Naive thymus-derived CD4-positive, alpha-beta T cell (primary cell): ENCODE measurements around the gene CHN2. TPM values are rescaled to one million over a fixed set of nuclear protein-coding genes. Genes with fewer than 3 reads are reported as not detected.

Source experiments
- ATAC-seq: fragments of 150-1000 bp; cut with Tn5 transposase; 2 replicates; pipeline ENCODE4 v1.10.0; 2021; ENCODE audit warnings: mild to moderate bottlenecking, moderate library complexity
- CTCF ChIA-PET: fragments of 350-600 bp; sonication (Branson Sonifier 250); formaldehyde crosslinking; loops from one replicate; lab custom pipeline; 2021; ENCODE audit warnings: antibody characterized with exemption; lab: Charles Lee
- POLR2A ChIA-PET: fragments of 350-600 bp; sonication (Branson Sonifier 250); formaldehyde crosslinking; loops from one replicate; lab custom pipeline; 2021; ENCODE audit warnings: antibody characterized with exemption, inconsistent platforms; lab: Charles Lee
- DNase-seq, 9 donors: peaks; one replicate each; pipeline versions ENCODE4 v3.0.0 to v3.0.0-alpha.2; 2020 to 2022; ENCODE audit warnings: mixed read lengths in 1 of 9
- H3K27ac ChIP-seq: one replicate; pipeline ENCODE4 v1.7.0; 2013; ENCODE audit warnings: mild to moderate bottlenecking, low read depth, low read length, moderate library complexity
- H3K27me3 ChIP-seq, 2 donors: one replicate each; pipeline ENCODE4 v1.7.0; 2013; ENCODE audit warnings: low read length in 2 of 2, mild to moderate bottlenecking in 2 of 2, moderate library complexity in 2 of 2; ENCODE audit not compliant: control insufficient read depth in 2 of 2, insufficient read depth in 2 of 2
- H3K36me3 ChIP-seq, 3 experiments: 1 replicate in 2 of 3; 2 replicates in 1 of 3; pipeline ENCODE4 v1.7.0; 2013; ENCODE audit warnings: low read length in 3 of 3, mild to moderate bottlenecking in 3 of 3, moderate library complexity in 1 of 3; ENCODE audit not compliant: insufficient read depth in 3 of 3, control insufficient read depth in 2 of 3
- H3K4me1 ChIP-seq, 2 donors: one replicate each; pipeline ENCODE4 v1.7.0; 2013; ENCODE audit warnings: low read length in 2 of 2, mild to moderate bottlenecking in 2 of 2, moderate library complexity in 1 of 2; ENCODE audit not compliant: control insufficient read depth in 2 of 2, insufficient read depth in 2 of 2
- H3K4me3 ChIP-seq: 2 replicates; pipeline ENCODE4 v1.7.0; 2013; ENCODE audit warnings: mild to moderate bottlenecking, low read length
- H3K9me3 ChIP-seq, 3 experiments: 1 replicate in 2 of 3; 2 replicates in 1 of 3; pipeline ENCODE4 v1.7.0; 2013; ENCODE audit warnings: low read length in 3 of 3; ENCODE audit not compliant: control insufficient read depth in 2 of 3
- H3K27ac Mint-ChIP-seq, 9 donors: one replicate each; pipeline ENCODE4 v1.8.0; 2020 to 2022; ENCODE audit warnings: mixed read lengths in 9 of 9, mild to moderate bottlenecking in 8 of 9, moderate library complexity in 5 of 9, inconsistent platforms in 2 of 9
- H3K27me3 Mint-ChIP-seq, 5 donors: one replicate each; pipeline ENCODE4 v1.8.0; 2021 to 2022; ENCODE audit warnings: mixed read lengths in 5 of 5, mild to moderate bottlenecking in 1 of 5
- H3K36me3 Mint-ChIP-seq, 5 donors: one replicate each; pipeline ENCODE4 v1.8.0; 2020 to 2022; ENCODE audit warnings: mixed read lengths in 5 of 5, mild to moderate bottlenecking in 3 of 5, inconsistent platforms in 1 of 5
- H3K4me1 Mint-ChIP-seq, 7 donors: one replicate each; pipeline ENCODE4 v1.8.0; 2020 to 2022; ENCODE audit warnings: mixed read lengths in 7 of 7, mild to moderate bottlenecking in 3 of 7, inconsistent platforms in 1 of 7
- H3K4me3 Mint-ChIP-seq, 10 donors: one replicate each; pipeline ENCODE4 v1.8.0; 2020 to 2022; ENCODE audit warnings: mild to moderate bottlenecking in 10 of 10, mixed read lengths in 10 of 10, moderate library complexity in 6 of 10, inconsistent platforms in 2 of 10
- H3K9me3 Mint-ChIP-seq, 11 donors: one replicate each; pipeline ENCODE4 v1.8.0; 2020 to 2022; ENCODE audit warnings: mixed read lengths in 11 of 11, mild to moderate bottlenecking in 4 of 11, inconsistent platforms in 1 of 11, moderate library complexity in 1 of 11
- intact Hi-C, 2 donors: fragments of 100-400 bp; cut with micrococcal nuclease; formaldehyde crosslinking; loops; one replicate each; pipeline ENCODE4 v1.15.1; 2023
- polyA plus RNA-seq, 2 donors: library from polyadenylated mRNA; unstranded; fragments of 300-500 nt; fragmentation: Illumina TruSeq; gene quantifications; one replicate each; pipeline ENCODE4 v1.2.3, GENCODE V29; 2021
- total RNA-seq, 6 experiments: library from RNA in 5 of 6; stranded (reverse) in 5 of 6; gene quantifications; 1 replicate in 5 of 6; 2 replicates in 1 of 6; pipeline ENCODE4 v1.2.3 and lab custom pipeline; 2021 to 2026

CHN2 gene
- total and polyA plus RNA-seq, 7 experiments from 2014 or later: 0.34 to 28.1 (median 0.98) TPM

DNA sequence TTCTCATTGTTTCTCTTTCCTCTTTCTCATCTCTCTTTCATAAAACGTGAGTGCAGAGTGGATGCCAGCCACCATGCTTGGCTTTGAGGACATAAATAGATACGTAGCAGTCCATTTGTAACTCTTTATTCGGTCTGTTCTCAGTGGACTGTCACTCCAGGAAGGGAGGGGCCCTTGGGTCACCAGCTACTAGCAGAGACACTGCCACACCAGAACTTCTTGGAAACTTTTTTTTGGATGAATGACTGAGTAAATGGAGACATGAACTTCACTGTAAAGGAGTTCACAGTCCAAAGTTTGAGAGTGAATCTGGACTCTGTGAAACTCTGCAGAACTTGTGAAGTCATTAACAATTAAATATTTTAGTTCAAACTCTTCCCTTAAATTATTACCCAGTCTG is 20.2 kb downstream of the CHN2 start:
- ChIA-PET CTCF (no interaction called here), POLR2A (no interaction called here)
- H3K9me3 ChIP-seq: no peaks in the 10 kb centered on the region
- H3K27ac ChIP-seq: no peak overlapping the region
- no peak overlapping the region for H3K4me3 Mint-ChIP-seq
- DNase-seq: no peak
- H3K9me3 Mint-ChIP-seq: peaks cover 0 to 2% (median 0%) of the 10 kb centered on the region in 11 donors
- peaks cover 0 to 6% (median 4%) of the 10 kb centered on the region in 5 donors for H3K27me3 Mint-ChIP-seq
- H3K4me1 ChIP-seq: no peaks in the 10 kb centered on the region
- H3K27ac Mint-ChIP-seq: no peak overlapping the region
- H3K4me1 Mint-ChIP-seq: peaks cover 0 to 2% (median 0%) of the 10 kb centered on the region in 7 donors
- no peaks in the 10 kb centered on the region for H3K36me3 Mint-ChIP-seq
- H3K36me3 ChIP-seq: no peaks in the 10 kb centered on the region
- ATAC-seq: no peak
- intact Hi-C loops: no loop called here
- H3K4me3 ChIP-seq: no peak overlapping the region
- H3K27me3 ChIP-seq: no peaks in the 10 kb centered on the region

DNA sequence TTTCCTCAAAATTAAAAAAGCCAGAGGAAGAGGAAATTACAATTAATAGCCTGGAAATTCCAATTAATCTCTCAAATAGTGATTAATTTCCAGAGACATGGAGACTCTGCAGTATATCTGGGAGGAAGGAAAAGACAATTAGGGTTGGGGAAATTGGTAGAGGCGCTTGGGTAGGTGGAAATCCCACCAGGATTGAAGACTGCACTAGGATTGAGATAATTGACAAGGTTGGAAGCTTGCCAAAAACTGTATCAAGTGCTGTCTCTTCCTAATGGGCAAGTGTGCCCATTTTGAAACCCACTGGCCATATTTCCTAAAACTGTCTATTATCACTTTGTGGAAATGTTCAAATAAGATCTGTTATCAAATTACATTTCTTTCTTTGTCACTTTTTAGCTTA is 21.6 kb downstream of the CHN2 start:
- POLR2A ChIA-PET: no interaction called here
- intact Hi-C loops: no loop called here
- no peak overlapping the region for H3K27ac ChIP-seq

DNA sequence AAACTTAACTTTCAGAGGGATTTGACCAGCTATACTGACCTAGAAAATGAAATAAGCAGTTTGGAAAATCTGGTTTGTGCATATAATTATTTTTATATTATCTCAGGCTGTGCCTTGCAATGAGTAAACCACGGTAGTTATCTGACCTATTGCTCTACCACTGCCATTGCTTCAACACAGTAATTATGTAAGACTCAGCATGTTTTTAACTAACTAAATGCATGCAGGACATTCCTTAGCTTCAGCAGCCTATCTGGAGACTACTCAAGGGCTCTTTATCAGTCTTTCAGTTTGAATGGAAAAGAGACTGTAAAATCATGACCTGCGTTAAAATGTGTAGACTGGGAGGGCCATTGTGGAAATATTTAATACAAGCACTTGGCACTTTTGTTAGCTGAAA is 22.5 kb downstream of the CHN2 start:
- no peak for ATAC-seq
- CTCF ChIA-PET: no interaction called here
- Histone ChIP-seq H3K27me3 (no peaks in the 10 kb centered on the region), H3K4me3 (no peak overlapping the region), H3K36me3 (no peaks in the 10 kb centered on the region), H3K4me1 (no peaks in the 10 kb centered on the region), H3K27ac (no peak overlapping the region), H3K9me3 (no peaks in the 10 kb centered on the region)
- Mint-ChIP-seq H3K9me3 (peaks cover 0 to 12% (median 0%) of the 10 kb centered on the region in 11 donors), H3K4me1 (no peaks in the 10 kb centered on the region), H3K36me3 (no peaks in the 10 kb centered on the region), H3K4me3 (no peak overlapping the region), H3K27ac (no peak overlapping the region), H3K27me3 (peaks cover 0 to 6% (median 3%) of the 10 kb centered on the region in 5 donors)
- intact Hi-C loops: no loop called here
- DNase-seq: no peak
- POLR2A ChIA-PET: no interaction called here

More for the DNA sequence above, 21.6 kb downstream of the CHN2 start:
- no peaks in the 10 kb centered on the region for H3K36me3 ChIP-seq
- H3K36me3 Mint-ChIP-seq: no peaks in the 10 kb centered on the region
- H3K4me3 Mint-ChIP-seq: no peak overlapping the region
- no peak for ATAC-seq
- peaks cover 0 to 6% (median 3%) of the 10 kb centered on the region in 5 donors for H3K27me3 Mint-ChIP-seq
- peaks cover 0 to 4% (median 0%) of the 10 kb centered on the region in 11 donors for H3K9me3 Mint-ChIP-seq
- no peak overlapping the region for H3K4me3 ChIP-seq
- CTCF ChIA-PET: no interaction called here
- H3K27ac Mint-ChIP-seq: no peak overlapping the region
- DNase-seq: no peak
- peaks cover 0 to 2% (median 0%) of the 10 kb centered on the region in 7 donors for H3K4me1 Mint-ChIP-seq
- H3K9me3 ChIP-seq: no peaks in the 10 kb centered on the region
- H3K4me1 ChIP-seq: no peaks in the 10 kb centered on the region
- H3K27me3 ChIP-seq: no peaks in the 10 kb centered on the region

DNA sequence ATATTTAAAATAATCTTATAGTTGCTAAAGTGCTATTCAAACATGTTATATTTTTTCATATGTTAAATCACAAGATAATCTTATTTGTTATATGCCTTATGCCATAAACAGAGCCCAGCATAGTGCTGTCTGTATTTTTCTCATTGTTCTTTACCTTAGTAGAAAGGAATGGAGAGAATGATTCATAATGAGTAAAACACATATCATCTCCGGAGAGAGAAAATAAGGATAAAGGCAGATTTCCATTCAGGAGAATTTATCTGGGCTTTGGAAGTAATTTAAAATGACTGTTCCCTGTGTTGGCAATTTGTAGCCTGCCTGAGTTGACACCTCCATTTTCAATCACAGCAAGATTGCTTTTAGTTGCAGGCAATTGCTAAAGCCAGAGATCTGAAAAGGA is 30.2 kb downstream of the CHN2 start:
- Mint-ChIP-seq H3K36me3 (no peaks in the 10 kb centered on the region), H3K27me3 (peaks cover 0 to 5% (median 0%) of the 10 kb centered on the region in 5 donors), H3K9me3 (peaks cover 0 to 12% (median 0%) of the 10 kb centered on the region in 11 donors), H3K4me1 (no peaks in the 10 kb centered on the region), H3K27ac (no peak overlapping the region), H3K4me3 (no peak overlapping the region)
- ChIA-PET POLR2A (no interaction called here), CTCF (no interaction called here)
- Histone ChIP-seq H3K4me1 (no peaks in the 10 kb centered on the region), H3K4me3 (no peak overlapping the region), H3K36me3 (no peaks in the 10 kb centered on the region), H3K27ac (no peak overlapping the region), H3K27me3 (no peaks in the 10 kb centered on the region), H3K9me3 (no peaks in the 10 kb centered on the region)
- intact Hi-C loops: no loop called here
- DNase-seq (no peak), ATAC-seq (no peak)

DNA sequence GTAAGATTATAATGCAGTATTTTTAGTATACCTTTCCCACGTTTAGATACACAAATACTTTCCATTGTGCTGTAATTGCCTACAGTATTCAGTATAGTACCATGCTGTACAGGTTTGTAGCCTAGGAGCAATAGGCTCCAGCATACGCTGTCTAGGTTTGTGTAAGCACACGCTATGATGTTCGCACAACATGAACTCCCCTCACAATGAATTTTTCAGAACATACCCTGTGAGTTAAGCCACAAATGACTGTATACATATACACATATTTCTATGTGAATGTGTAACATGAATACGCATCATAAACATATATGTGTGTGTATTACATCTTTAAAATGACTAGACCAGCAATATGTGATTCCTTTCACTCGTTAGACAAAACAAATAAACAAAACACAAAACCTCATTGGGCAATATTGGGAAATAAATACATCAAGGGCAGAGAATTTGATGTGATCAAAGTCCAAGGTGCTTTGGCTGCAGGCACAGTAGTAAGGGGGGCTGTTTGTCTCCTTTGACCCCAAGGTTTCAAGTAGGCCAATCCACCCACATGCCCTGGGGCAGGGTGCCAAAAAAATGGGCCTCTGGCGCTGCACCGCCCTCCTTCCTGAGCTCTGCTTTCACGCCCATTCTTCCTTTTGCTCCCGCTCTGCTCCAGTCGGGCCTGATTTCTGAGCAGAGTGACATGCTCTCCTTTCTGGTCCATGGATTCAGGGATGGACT is 33.9 kb downstream of the CHN2 start:
- Histone ChIP-seq H3K4me3 (no peak overlapping the region), H3K27ac (no peak overlapping the region), H3K4me1 (no peaks in the 10 kb centered on the region), H3K9me3 (no peaks in the 10 kb centered on the region), H3K36me3 (no peaks in the 10 kb centered on the region), H3K27me3 (no peaks in the 10 kb centered on the region)
- no peaks in the 10 kb centered on the region for H3K9me3 Mint-ChIP-seq
- no peak overlapping the region for H3K4me3 Mint-ChIP-seq
- H3K36me3 Mint-ChIP-seq: no peaks in the 10 kb centered on the region
- H3K27me3 Mint-ChIP-seq: peaks cover 0 to 11% (median 0%) of the 10 kb centered on the region in 5 donors
- intact Hi-C loops: no loop called here
- ATAC-seq (no peak), DNase-seq (no peak)
- POLR2A ChIA-PET: no interaction called here
- no peak overlapping the region for H3K27ac Mint-ChIP-seq
- CTCF ChIA-PET: no interaction called here
- H3K4me1 Mint-ChIP-seq: peaks cover 0 to 6% (median 0%) of the 10 kb centered on the region in 7 donors

DNA sequence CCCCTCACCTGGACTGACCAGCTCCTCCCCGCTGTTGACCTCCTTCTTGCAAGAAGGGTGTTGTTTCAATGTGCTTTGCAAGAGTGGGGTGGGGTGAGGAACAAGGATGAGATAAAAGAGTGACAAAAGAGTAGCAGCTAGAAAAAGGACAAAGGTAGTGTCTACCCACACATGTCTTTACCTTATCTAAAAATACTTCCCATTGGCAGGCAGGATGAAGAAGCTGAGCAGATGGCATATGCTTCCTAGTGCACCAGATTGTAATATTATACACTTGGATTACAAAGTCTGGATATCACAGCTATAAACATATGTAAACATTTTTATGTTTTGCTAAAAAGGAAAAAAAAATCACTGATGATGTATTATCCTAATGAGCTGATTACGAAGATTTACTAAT is 34.5 kb downstream of the CHN2 start:
- ChIA-PET CTCF (no interaction called here), POLR2A (no interaction called here)
- H3K27ac ChIP-seq: no peak overlapping the region
- intact Hi-C loops: no loop called here
- peaks cover 0 to 12% (median 0%) of the 10 kb centered on the region in 5 donors for H3K27me3 Mint-ChIP-seq
- H3K9me3 Mint-ChIP-seq: no peaks in the 10 kb centered on the region
- no peaks in the 10 kb centered on the region for H3K27me3 ChIP-seq
- no peaks in the 10 kb centered on the region for H3K36me3 Mint-ChIP-seq
- no peak overlapping the region for H3K4me3 ChIP-seq
- peaks cover 0 to 7% (median 0%) of the 10 kb centered on the region in 7 donors for H3K4me1 Mint-ChIP-seq
- DNase-seq (no peak), ATAC-seq (no peak)
- H3K36me3 ChIP-seq: no peaks in the 10 kb centered on the region
- no peak overlapping the region for H3K4me3 Mint-ChIP-seq
- H3K4me1 ChIP-seq: no peaks in the 10 kb centered on the region
- H3K9me3 ChIP-seq: no peaks in the 10 kb centered on the region
- no peak overlapping the region for H3K27ac Mint-ChIP-seq

DNA sequence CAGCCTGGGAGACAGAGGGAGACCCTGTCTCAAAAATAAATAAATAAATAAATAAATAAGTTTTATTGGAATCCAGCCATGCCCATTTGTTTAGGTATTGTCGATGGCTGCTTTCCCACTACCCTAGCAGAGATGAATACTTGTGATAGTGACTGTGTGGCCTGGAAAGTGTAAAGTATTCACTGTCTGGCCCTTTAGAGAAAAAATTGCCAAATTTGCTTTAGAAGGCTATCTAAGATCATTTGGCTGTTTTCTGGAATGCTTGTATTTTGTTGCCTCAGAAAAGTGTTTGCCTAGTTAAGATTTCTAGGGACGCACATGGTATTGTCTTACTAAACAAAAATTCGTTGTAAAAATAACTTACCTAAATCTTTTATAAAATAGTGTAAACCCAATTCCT is 35.4 kb downstream of the CHN2 start:
- no peaks in the 10 kb centered on the region for H3K27me3 ChIP-seq
- H3K27ac ChIP-seq: no peak overlapping the region
- Mint-ChIP-seq H3K4me1 (peaks cover 0 to 7% (median 0%) of the 10 kb centered on the region in 7 donors), H3K27me3 (peaks cover 0 to 13% (median 2%) of the 10 kb centered on the region in 5 donors), H3K36me3 (no peaks in the 10 kb centered on the region), H3K9me3 (no peaks in the 10 kb centered on the region), H3K27ac (no peak overlapping the region), H3K4me3 (no peak overlapping the region)
- DNase-seq (no peak), ATAC-seq (no peak)
- no peaks in the 10 kb centered on the region for H3K9me3 ChIP-seq
- intact Hi-C loops: no loop called here
- POLR2A ChIA-PET: no interaction called here
- H3K4me3 ChIP-seq: no peak overlapping the region
- H3K36me3 ChIP-seq: no peaks in the 10 kb centered on the region
- H3K4me1 ChIP-seq: no peaks in the 10 kb centered on the region
- CTCF ChIA-PET: no interaction called here
